Aorta (tissue), 5 donors: ENCODE measurements around the gene AUH. TPM values are rescaled to one million over a fixed set of nuclear protein-coding genes. Genes with fewer than 3 reads are reported as not detected.
A peak's percentile ranks its signal among the peaks of the same experiment; 100 is the strongest.

ENCODE experiments used
- ATAC-seq: fragments of 200-7000 bp; cut with Tn5 transposase; one replicate; pipeline ENCODE4 v1.9.1; 2022; ENCODE audit warnings: moderate library complexity; ENCODE audit not compliant: low FRiP score
- DNase-seq, 2 donors: peaks; one replicate each; pipeline ENCODE4 v3.0.0-alpha.2; 2020
- H3K27ac ChIP-seq, 2 donors: one replicate each; pipeline ENCODE4 v1.5.1; 2013; ENCODE audit warnings: low read length in 2 of 2, mild to moderate bottlenecking in 2 of 2, moderate library complexity in 2 of 2, control low read depth in 1 of 2, inconsistent platforms in 1 of 2, low read depth in 1 of 2
- H3K27me3 ChIP-seq, 2 donors: one replicate each; pipeline ENCODE4 v1.6.1; 2013; ENCODE audit warnings: control low read depth in 1 of 2, low read length in 1 of 2, mild to moderate bottlenecking in 1 of 2, moderate library complexity in 1 of 2; ENCODE audit not compliant: insufficient read depth in 2 of 2, control insufficient read depth in 1 of 2
- H3K36me3 ChIP-seq, 2 donors: one replicate each; pipeline ENCODE4 v1.6.1; 2013; ENCODE audit warnings: control low read depth in 1 of 2, low read length in 1 of 2, mild to moderate bottlenecking in 1 of 2; ENCODE audit not compliant: insufficient read depth in 2 of 2, control insufficient read depth in 1 of 2
- H3K4me1 ChIP-seq, 2 donors: one replicate each; pipeline ENCODE4 v1.6.1; 2013; ENCODE audit warnings: low read length in 2 of 2, control low read depth in 1 of 2, mild to moderate bottlenecking in 1 of 2, moderate library complexity in 1 of 2; ENCODE audit not compliant: insufficient read depth in 2 of 2, control insufficient read depth in 1 of 2
- H3K4me3 ChIP-seq, 2 donors: one replicate each; pipeline ENCODE4 v1.5.1; 2013; ENCODE audit warnings: low read length in 2 of 2, control low read depth in 1 of 2, mild to moderate bottlenecking in 1 of 2
- H3K9me3 ChIP-seq: one replicate; pipeline ENCODE4 v1.6.1; 2013; ENCODE audit warnings: mild to moderate bottlenecking, low read length; ENCODE audit not compliant: control insufficient read depth
- WGBS, 2 donors: extraction: QIAGEN DNeasy Blood & Tissue Kit; methylation state at CpG; one replicate each; pipeline ENCODE4 v1.1.7; 2013; 5-methylcytosine and 5-hydroxymethylcytosine counted together
- intact Hi-C, 2 donors: fragments of 100-400 bp; cut with DNase I; formaldehyde crosslinking; loops; one replicate each; pipeline versions ENCODE4 v1.14.2 to v1.15.0; 2022
- polyA plus RNA-seq, 2 donors: library from polyadenylated mRNA; stranded (reverse); fragments of 200-250 nt; gene quantifications; one replicate each; pipeline ENCODE4 v1.2.3, GENCODE V29; 2013
- total RNA-seq, 2 donors: library from RNA; stranded (reverse); fragmentation: NEBNext Ultra II Directional; extraction: Animal tissue kit (Norgen Biotek cat#: 25700); gene quantifications; one replicate each; pipeline ENCODE4 v1.2.1, GENCODE V29; 2021
- donor health status: healthy with polysubstance abuse.
- donor health status: Bipolar disorder and iron deficiency.
- donor health status: DM: no; HTN: no; CAD: no.
- donor health status: DM: no; HTN: no; CAD: no.
- donor health status: DM: yes; HTN: yes; CAD: no.

Gene AUH
- total and polyA plus RNA-seq, 4 donors: 12.4 to 25.7 (median 14.4) TPM

DNA sequence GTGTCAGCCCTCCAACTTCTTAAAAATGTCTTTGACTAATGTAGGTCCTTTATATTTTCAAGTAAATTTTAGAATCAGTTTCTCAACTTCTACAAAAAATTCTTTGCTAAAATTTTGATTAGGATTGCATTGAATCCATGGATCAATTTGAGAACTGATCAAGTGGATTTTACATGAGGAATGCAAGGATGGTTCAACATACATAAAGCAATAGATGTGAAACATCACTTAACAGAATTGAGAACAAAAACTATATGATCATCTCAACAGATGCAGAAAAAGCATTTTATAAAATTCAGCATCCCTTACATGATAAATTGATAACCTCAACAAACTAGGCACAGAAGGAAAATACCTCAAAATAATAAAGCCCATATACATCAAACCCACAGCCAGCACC is 190.8 kb downstream of the AUH start:
- Histone ChIP-seq H3K27ac (no peak overlapping the region), H3K4me1 (no peaks in the 10 kb centered on the region), H3K4me3 (no peak overlapping the region), H3K27me3 (no peaks in the 10 kb centered on the region), H3K36me3 (no peaks in the 10 kb centered on the region), H3K9me3 (peaks cover 1% of the 10 kb centered on the region)
- DNase-seq: no peak
- intact Hi-C loops: no loop called here
- no peak for ATAC-seq

DNA sequence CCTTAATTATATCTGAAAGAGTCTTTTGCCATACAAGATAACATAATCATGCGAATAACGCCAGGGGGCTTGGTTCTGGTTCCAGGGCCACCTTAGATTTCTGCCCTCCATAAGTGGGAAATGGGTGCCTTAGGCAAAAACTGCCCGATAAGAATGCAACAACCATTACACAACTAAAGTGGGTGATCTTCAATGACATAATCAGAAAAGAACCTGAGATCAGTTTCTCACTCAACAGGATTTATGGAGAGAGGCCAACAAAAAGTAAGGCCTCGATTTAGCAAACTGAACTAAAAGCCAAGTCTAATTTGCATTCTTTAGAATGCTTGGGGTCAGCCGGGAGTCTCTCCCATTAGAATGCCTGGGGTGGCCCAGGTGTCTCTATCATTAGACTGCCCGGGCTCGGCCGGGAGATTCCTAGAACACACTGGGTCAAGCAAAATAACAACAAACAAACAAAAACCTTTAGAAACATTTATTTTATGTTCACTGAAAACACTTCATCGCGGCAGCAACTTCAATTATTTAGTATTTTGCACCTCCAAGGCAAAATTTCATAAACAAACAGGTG is 194.8 kb downstream of the AUH start:
- Histone ChIP-seq H3K36me3 (no peaks in the 10 kb centered on the region), H3K4me3 (no peak overlapping the region), H3K9me3 (peaks cover 1% of the 10 kb centered on the region), H3K27me3 (no peaks in the 10 kb centered on the region), H3K4me1 (no peaks in the 10 kb centered on the region), H3K27ac (no peak overlapping the region)
- intact Hi-C loops: no loop called here
- no peak for ATAC-seq
- no peak for DNase-seq
- 64 to 65% methylated on average over 10 of the region's 10 CpGs for WGBS, 2 donors

DNA sequence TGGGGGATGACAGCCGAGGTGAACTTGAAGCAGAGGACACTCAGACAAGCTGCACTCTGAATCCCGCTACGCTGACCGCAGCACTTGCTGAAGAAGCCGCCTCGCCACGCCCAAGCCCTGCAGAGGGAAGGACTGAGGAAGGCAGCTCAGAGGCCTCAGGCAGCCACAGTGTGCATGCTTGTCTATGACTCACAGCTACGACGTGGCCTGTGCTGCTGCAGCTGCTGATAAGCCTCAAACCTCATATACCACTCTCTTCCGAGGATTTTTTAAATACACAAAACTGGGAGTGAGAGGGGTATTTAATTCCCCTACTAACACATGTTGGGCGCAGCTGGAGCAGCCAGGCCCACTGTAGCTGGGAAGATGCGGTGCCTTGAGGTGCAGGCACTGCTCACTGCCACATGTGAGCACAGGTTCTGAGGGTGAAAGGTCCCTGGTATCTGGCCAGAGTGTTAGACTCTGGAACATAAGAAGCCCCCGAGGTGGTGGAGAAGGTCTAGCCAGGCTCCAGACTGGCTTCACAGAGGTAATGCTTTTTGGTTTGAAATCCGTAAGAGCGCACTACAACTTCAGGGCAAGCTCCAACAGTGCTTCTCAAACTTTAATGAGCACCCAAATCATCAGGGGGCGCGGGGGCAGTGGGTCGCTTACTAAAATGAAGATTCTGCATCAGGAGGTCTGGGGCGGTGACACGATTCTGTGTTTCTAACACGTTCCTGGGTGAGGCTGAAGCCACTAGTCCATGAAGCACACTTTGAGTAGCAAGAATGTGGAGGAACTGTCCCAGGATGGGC is 196.8 kb downstream of the AUH start:
- no peak overlapping the region for H3K27ac ChIP-seq
- WGBS, 2 donors: 69 to 73% methylated on average over 21 of the region's 21 CpGs
- ATAC-seq: peak; percentile 42
- no peaks in the 10 kb centered on the region for H3K4me1 ChIP-seq
- H3K4me3 ChIP-seq: no peak overlapping the region
- H3K27me3 ChIP-seq: no peaks in the 10 kb centered on the region
- peak; percentile 83 to 90 for DNase-seq
- H3K36me3 ChIP-seq: no peaks in the 10 kb centered on the region
- H3K9me3 ChIP-seq: no peaks in the 10 kb centered on the region
- intact Hi-C loops: no loop called here

Other genes with a start within 250 kb of the AUH start
- gene NFIL3, start 61.9 kb upstream of the AUH start, total RNA-seq: 10 to 100 TPM; 27.9 to 54.8 TPM
- 10 to 100 TPM; 13.6 to 15.1 TPM for gene NFIL3, start 61.9 kb upstream of the AUH start, polyA plus RNA-seq